ENCODE data around the gene CYP3A4. TPM values are rescaled to one million over a fixed set of nuclear protein-coding genes. Genes with fewer than 3 reads are reported as not detected.
"Not testable (repeated sequence)": the region's sequence is repeated elsewhere in the genome, so short reads cannot be mapped to it uniquely, and the experiment has no call there.

The CYP3A4 gene
- total RNA-seq, 1 donor from 2014 or later = 1,005 TPM

GRCh38 chr7:99793443-99793842 is 9.5 kb upstream of the CYP3A4 start:
- ATAC-seq (no peak), DNase-seq (ENCODE audit: low spot score) (no peak)

GRCh38 chr7:99792967-99793366 is 9.0 kb upstream of the CYP3A4 start:
- peak; percentile 6 for ATAC-seq
- no peak for DNase-seq (ENCODE audit: low spot score)

GRCh38 chr7:99791667-99792369 is 7.8 kb upstream of the CYP3A4 start:
- ATAC-seq = peak; percentile 61

GRCh38 chr7:99791021-99791420 is 7.0 kb upstream of the CYP3A4 start:
- no peak for ATAC-seq
- DNase-seq (ENCODE audit: low spot score) = no peak

More at GRCh38 chr7:99791667-99792369, 7.8 kb upstream of the CYP3A4 start:
- DNase-seq (ENCODE audit: low spot score) = peak; percentile 71

GRCh38 chr7:99790407-99790806 is 6.4 kb upstream of the CYP3A4 start:
- DNase-seq (ENCODE audit: low spot score) (no peak), ATAC-seq (no peak)

GRCh38 chr7:99789441-99790070 is 5.6 kb upstream of the CYP3A4 start:
- ATAC-seq (no peak), DNase-seq (ENCODE audit: low spot score) (no peak)

GRCh38 chr7:99788554-99788953 is 4.6 kb upstream of the CYP3A4 start:
- DNase-seq (ENCODE audit: low spot score) (no peak), ATAC-seq (no peak)

GRCh38 chr7:99786726-99787335 is 2.8 kb upstream of the CYP3A4 start:
- no peak for ATAC-seq
- no peak for DNase-seq (ENCODE audit: low spot score)

GRCh38 chr7:99785654-99786053 is 1.7 kb upstream of the CYP3A4 start:
- not testable (repeated sequence) for ATAC-seq

GRCh38 chr7:99782012-99782953 is 1.7 kb downstream of the CYP3A4 start:
- peak; percentile 9 for ATAC-seq
- no peak for DNase-seq (ENCODE audit: low spot score)

More at GRCh38 chr7:99785654-99786053, 1.7 kb upstream of the CYP3A4 start:
- not testable (repeated sequence) for DNase-seq (ENCODE audit: low spot score)

GRCh38 chr7:99780588-99780987 is 3.4 kb downstream of the CYP3A4 start:
- ATAC-seq = peak; percentile 1
- DNase-seq (ENCODE audit: low spot score) = no peak

GRCh38 chr7:99779949-99780348 is 4.0 kb downstream of the CYP3A4 start:
- DNase-seq (ENCODE audit: low spot score) = no peak
- ATAC-seq = no peak

- peak; percentile 34 for ATAC-seq
- DNase-seq (ENCODE audit: low spot score) = no peak
These were observed 5.1 kb downstream of the CYP3A4 start for GRCh38 chr7:99778880-99779279.

GRCh38 chr7:99773395-99773794 is 10.6 kb downstream of the CYP3A4 start:
- ATAC-seq; DNase-seq (ENCODE audit: low spot score): not testable (repeated sequence)

- ATAC-seq (peak; percentile 74), DNase-seq (ENCODE audit: low spot score) (no peak)
These were observed 11.4 kb downstream of the CYP3A4 start for GRCh38 chr7:99772565-99772964.

- not testable (repeated sequence) for DNase-seq (ENCODE audit: low spot score)
- ATAC-seq = peak; percentile 23
These were observed 14.5 kb downstream of the CYP3A4 start for GRCh38 chr7:99769494-99769893.

- ATAC-seq = peak; percentile 19
These were observed 15.5 kb downstream of the CYP3A4 start for GRCh38 chr7:99768471-99768870.

GRCh38 chr7:99767662-99768061 is 16.3 kb downstream of the CYP3A4 start:
- DNase-seq (ENCODE audit: low spot score) (no peak), ATAC-seq (no peak)

More at GRCh38 chr7:99768471-99768870, 15.5 kb downstream of the CYP3A4 start:
- no peak for DNase-seq (ENCODE audit: low spot score)

- ATAC-seq (no peak), DNase-seq (ENCODE audit: low spot score) (no peak)
These were observed 17.4 kb downstream of the CYP3A4 start for GRCh38 chr7:99766484-99767099.

GRCh38 chr7:99764478-99764877 is 19.5 kb downstream of the CYP3A4 start:
- no peak for ATAC-seq
- DNase-seq (ENCODE audit: low spot score) = no peak

Data from left lobe of liver (tissue), 2 donors.